Right renal cortex interstitium (tissue), 3 donors: ENCODE data around the gene RPL27A. TPM values are rescaled to one million over a fixed set of nuclear protein-coding genes. Genes with fewer than 3 reads are reported as not detected.

ENCODE experiments used
- polyA plus RNA-seq, 3 donors: library from polyadenylated mRNA; unstranded; fragments of 120-200 nt; gene quantifications; one replicate each; pipeline ENCODE4 v1.2.1, GENCODE V29; 2013; ENCODE audit not compliant: insufficient read length in 3 of 3

Gene RPL27A
- polyA plus RNA-seq, 3 donors = 1,900 to 2,183 (median 2,002) TPM

Other genes starting within 250 kb of the RPL27A start
- gene STK33, start 88.6 kb upstream of the RPL27A start, polyA plus RNA-seq = 10 to 100 TPM; 25.3 to 34.5 (median 25.9) TPM
- 1 to 10 TPM; 5.3 to 8.9 (median 5.9) TPM for gene TRIM66, start 127 bp upstream of the RPL27A start, polyA plus RNA-seq
- 10 to 100 TPM; 16.0 to 17.1 (median 16.8) TPM for gene AKIP1, start 228.4 kb downstream of the RPL27A start, polyA plus RNA-seq